A673 (cell line): ENCODE results near the gene ALDH7A1. TPM values are rescaled to one million over a fixed set of nuclear protein-coding genes. Genes with fewer than 3 reads are reported as not detected.

ENCODE experiments used
- BruUV-seq: library from RNA; stranded (reverse); fragments of 400-500 nt; replicated peaks from 2 replicates; lab custom pipeline; 2021; lab: Mats Ljungman, UMichigan
- CTCF ChIA-PET: fragments of 300-600 bp; sonication (Branson Sonifier 250); formaldehyde crosslinking; loops from one replicate; lab custom pipeline; 2022; ENCODE audit warnings: antibody characterized with exemption; lab: Charles Lee
- POLR2A ChIA-PET: fragments of 300-600 bp; sonication (Branson Sonifier 250); formaldehyde crosslinking; loops from one replicate; lab custom pipeline; 2022; ENCODE audit warnings: antibody characterized with exemption; ENCODE audit not compliant: low non-redundant PET; lab: Charles Lee
- DNase-seq: peaks from one replicate; pipeline ENCODE4 v3.0.0-alpha.2; 2015; ENCODE audit warnings: low spot score
- H3K27ac ChIP-seq: fragments of 200-600 bp; sonication (generic); 2 replicates; pipeline ENCODE4 v1.5.1; 2016; ENCODE audit warnings: mixed run types, low read depth, mild to moderate bottlenecking, mixed read lengths, antibody characterized with exemption, low read length; ENCODE audit not compliant: poor library complexity, severe bottlenecking
- H3K27me3 ChIP-seq: fragments of 200-600 bp; sonication (generic); replicated peaks from 2 replicates; pipeline ENCODE4 v1.6.1; 2017; ENCODE audit warnings: mixed run types, low read depth, mild to moderate bottlenecking, mixed read lengths, antibody characterized with exemption, low read length; ENCODE audit not compliant: insufficient read depth, poor library complexity
- H3K36me3 ChIP-seq: fragments of 200-600 bp; sonication (generic); 2 replicates; pipeline ENCODE4 v1.6.1; 2016; ENCODE audit warnings: mixed run types, mild to moderate bottlenecking, mixed read lengths, antibody characterized with exemption, low read length; ENCODE audit not compliant: insufficient read depth, poor library complexity, severe bottlenecking
- H3K4me1 ChIP-seq: fragments of 200-600 bp; sonication (generic); 2 replicates; pipeline ENCODE4 v1.6.1; 2017; ENCODE audit warnings: mixed run types, mild to moderate bottlenecking, mixed read lengths, antibody characterized with exemption, low read length; ENCODE audit not compliant: insufficient read depth, poor library complexity, severe bottlenecking
- H3K4me3 ChIP-seq: fragments of 200-600 bp; sonication (generic); 2 replicates; pipeline ENCODE4 v1.5.1; 2016; ENCODE audit warnings: low read depth, mixed run types, mild to moderate bottlenecking, mixed read lengths, low read length; ENCODE audit not compliant: poor library complexity, severe bottlenecking
- H3K9me3 ChIP-seq: fragments of 200-600 bp; sonication (generic); 2 replicates; pipeline ENCODE4 v1.6.1; 2016; ENCODE audit warnings: mixed run types, low read depth, mild to moderate bottlenecking, mixed read lengths, antibody characterized with exemption, low read length; ENCODE audit not compliant: poor library complexity, severe bottlenecking
- CTCF ChIP-seq: fragments of 300-800, 200-600 bp; sonication (generic); conservative IDR thresholded peaks from 2 replicates; pipeline ENCODE4 v1.5.1; 2017; ENCODE audit warnings: low read depth, mild to moderate bottlenecking, antibody characterized with exemption, low read length, moderate library complexity, mixed read lengths
- EZH2 ChIP-seq: fragments of 200-600 bp; sonication (generic); IDR thresholded peaks from 2 replicates; pipeline ENCODE4 v1.6.1; 2017; ENCODE audit warnings: borderline replicate concordance, low read depth, mild to moderate bottlenecking, mixed read lengths, antibody characterized with exemption, low read length; ENCODE audit not compliant: poor library complexity, severe bottlenecking
- intact Hi-C: fragments of 100-400 bp; cut with micrococcal nuclease; formaldehyde crosslinking; loops from one replicate; pipeline ENCODE4 v1.10.0; 2022; ENCODE audit not compliant: unreplicated experiment
- total RNA-seq: library from RNA; stranded (reverse); gene quantifications from 2 replicates; pipeline ENCODE4 v1.2.3, GENCODE V29; 2021

The ALDH7A1 gene
- total RNA-seq, 1 experiment from 2014 or later = 95.2 TPM

- no peak overlapping the region for H3K27ac ChIP-seq
- peaks cover 44% of the 10 kb centered on the region for H3K36me3 ChIP-seq
- no peaks in the 10 kb centered on the region for H3K4me1 ChIP-seq
- H3K4me3 ChIP-seq = no peak overlapping the region
- ChIA-PET POLR2A (no interaction called here), CTCF (no interaction called here)
- H3K27me3 ChIP-seq = no peaks in the 10 kb centered on the region
- no TSS peak for BruUV-seq
- intact Hi-C loops = no loop called here
- no peak for DNase-seq
- no peaks in the 10 kb centered on the region for H3K9me3 ChIP-seq
- TF ChIP-seq CTCF = no peak
- no peak for TF ChIP-seq EZH2
These were observed 18.0 kb downstream of the ALDH7A1 start for GRCh38 chr5:126576974-126577373.

GRCh38 chr5:126575644-126576043, 19.4 kb downstream of the ALDH7A1 start:
- H3K36me3 ChIP-seq = peaks cover 42% of the 10 kb centered on the region
- DNase-seq = no peak
- no peak for TF ChIP-seq EZH2
- no peak for TF ChIP-seq CTCF
- no TSS peak for BruUV-seq
- no peak overlapping the region for H3K27ac ChIP-seq
- intact Hi-C loops = no loop called here
- POLR2A ChIA-PET = no interaction called here
- no peak overlapping the region for H3K4me3 ChIP-seq
- no peaks in the 10 kb centered on the region for H3K9me3 ChIP-seq
- CTCF ChIA-PET = no interaction called here
- H3K27me3 ChIP-seq = no peaks in the 10 kb centered on the region
- H3K4me1 ChIP-seq = no peaks in the 10 kb centered on the region

GRCh38 chr5:126568206-126568755, 26.7 kb downstream of the ALDH7A1 start:
- Histone ChIP-seq H3K4me1 (no peaks in the 10 kb centered on the region), H3K27ac (no peak overlapping the region), H3K9me3 (no peaks in the 10 kb centered on the region), H3K4me3 (no peak overlapping the region), H3K36me3 (peaks cover 25% of the 10 kb centered on the region), H3K27me3 (no peaks in the 10 kb centered on the region)
- ChIA-PET CTCF (no interaction called here), POLR2A (no interaction called here)
- intact Hi-C loops = no loop called here
- no peak for DNase-seq
- TF ChIP-seq EZH2 = no peak
- no peak for TF ChIP-seq CTCF
- no TSS peak for BruUV-seq
